ENCODE data around the gene ZNF488. TPM values are rescaled to one million over a fixed set of nuclear protein-coding genes. Genes with fewer than 3 reads are reported as not detected.
"Not testable (repeated sequence)": the region's sequence is repeated elsewhere in the genome, so short reads cannot be mapped to it uniquely, and the experiment has no call there.

Gene ZNF488
- total and polyA plus RNA-seq, 8 donors = 0.38 to 3.1 (median 2.0) TPM

- ATAC-seq (no peak), DNase-seq (peak in 1 of 4 donors; percentile 53)
- Histone ChIP-seq H3K9me3 (no peaks in the 10 kb centered on the region), H3K4me3 (no peak overlapping the region), H3K27ac (no peak overlapping the region), H3K36me3 (no peaks in the 10 kb centered on the region), H3K27me3 (no peaks in the 10 kb centered on the region), H3K4me1 (no peaks in the 10 kb centered on the region)
- TF ChIP-seq CTCF (IDR thresholded peaks at IDR 0.05) = no peak
- intact Hi-C loops (cut with DNase I) = no loop called here
Observed at GRCh38 chr10:47421057-47421952, 37.2 kb upstream of the ZNF488 start.

- intact Hi-C loops (cut with DNase I) = no loop called here
- no peaks in the 10 kb centered on the region for H3K27me3 ChIP-seq
- no peaks in the 10 kb centered on the region for H3K9me3 ChIP-seq
- H3K4me3 ChIP-seq = no peak overlapping the region
- H3K36me3 ChIP-seq = no peaks in the 10 kb centered on the region
- TF ChIP-seq CTCF (IDR thresholded peaks at IDR 0.05) = no peak
- ATAC-seq (no peak), DNase-seq (peak in 1 of 4 donors; percentile 61)
- no peaks in the 10 kb centered on the region for H3K4me1 ChIP-seq
- no peak overlapping the region for H3K27ac ChIP-seq
Observed at GRCh38 chr10:47420305-47421056, 36.4 kb upstream of the ZNF488 start.

- no peaks in the 10 kb centered on the region for H3K36me3 ChIP-seq
- H3K27ac ChIP-seq = no peak overlapping the region
- no peaks in the 10 kb centered on the region for H3K4me1 ChIP-seq
- intact Hi-C loops (cut with DNase I) = no loop called here
- H3K27me3 ChIP-seq = no peaks in the 10 kb centered on the region
- no peak for DNase-seq
- TF ChIP-seq CTCF (IDR thresholded peaks at IDR 0.05) = no peak
- no peak for ATAC-seq
- no peaks in the 10 kb centered on the region for H3K9me3 ChIP-seq
- H3K4me3 ChIP-seq = no peak overlapping the region
Observed at GRCh38 chr10:47419421-47419820, 35.3 kb upstream of the ZNF488 start.

- H3K9me3 ChIP-seq = no peaks in the 10 kb centered on the region
- no peak for TF ChIP-seq CTCF (IDR thresholded peaks at IDR 0.05)
- intact Hi-C loops (cut with DNase I) = no loop called here
- no peak overlapping the region for H3K27ac ChIP-seq
- H3K27me3 ChIP-seq = no peaks in the 10 kb centered on the region
- H3K4me1 ChIP-seq = no peaks in the 10 kb centered on the region
- H3K36me3 ChIP-seq = no peaks in the 10 kb centered on the region
- DNase-seq (no peak), ATAC-seq (no peak)
- no peak overlapping the region for H3K4me3 ChIP-seq
Observed at GRCh38 chr10:47418966-47419365, 34.9 kb upstream of the ZNF488 start.

- no peak for TF ChIP-seq CTCF (IDR thresholded peaks at IDR 0.05)
- Histone ChIP-seq H3K4me1 (no peaks in the 10 kb centered on the region), H3K9me3 (no peaks in the 10 kb centered on the region), H3K4me3 (no peak overlapping the region), H3K27me3 (no peaks in the 10 kb centered on the region), H3K27ac (no peak overlapping the region), H3K36me3 (no peaks in the 10 kb centered on the region)
- intact Hi-C loops (cut with DNase I) = no loop called here
- no peak for ATAC-seq
- peak in 1 of 4 donors; percentile 49 for DNase-seq
Observed at GRCh38 chr10:47418321-47418720, 34.2 kb upstream of the ZNF488 start.

- H3K36me3 ChIP-seq; DNase-seq; H3K27ac ChIP-seq; intact Hi-C loops (cut with DNase I); ATAC-seq; H3K4me3 ChIP-seq; H3K4me1 ChIP-seq; H3K27me3 ChIP-seq; H3K9me3 ChIP-seq: not testable (repeated sequence)
Observed at GRCh38 chr10:47416305-47417218, 32.5 kb upstream of the ZNF488 start.

Measured in left lung (tissue), 10 donors.